Stimulated activated CD8-positive, alpha-beta memory T cell treated with anti-CD3 and anti-CD28 coated beads, Interleukin-4, amount 100 ng/mL, for 48 hours (primary cell): ENCODE data around the gene CREB3L2.

Experiments used
- DNase-seq: peaks from one replicate; pipeline ENCODE4 v3.0.0-alpha.2; 2020

Gene CREB3L2

GRCh38 chr7:138009350-138009653, 7.4 kb upstream of the CREB3L2 start:
- DNase-seq = no peak

DNA sequence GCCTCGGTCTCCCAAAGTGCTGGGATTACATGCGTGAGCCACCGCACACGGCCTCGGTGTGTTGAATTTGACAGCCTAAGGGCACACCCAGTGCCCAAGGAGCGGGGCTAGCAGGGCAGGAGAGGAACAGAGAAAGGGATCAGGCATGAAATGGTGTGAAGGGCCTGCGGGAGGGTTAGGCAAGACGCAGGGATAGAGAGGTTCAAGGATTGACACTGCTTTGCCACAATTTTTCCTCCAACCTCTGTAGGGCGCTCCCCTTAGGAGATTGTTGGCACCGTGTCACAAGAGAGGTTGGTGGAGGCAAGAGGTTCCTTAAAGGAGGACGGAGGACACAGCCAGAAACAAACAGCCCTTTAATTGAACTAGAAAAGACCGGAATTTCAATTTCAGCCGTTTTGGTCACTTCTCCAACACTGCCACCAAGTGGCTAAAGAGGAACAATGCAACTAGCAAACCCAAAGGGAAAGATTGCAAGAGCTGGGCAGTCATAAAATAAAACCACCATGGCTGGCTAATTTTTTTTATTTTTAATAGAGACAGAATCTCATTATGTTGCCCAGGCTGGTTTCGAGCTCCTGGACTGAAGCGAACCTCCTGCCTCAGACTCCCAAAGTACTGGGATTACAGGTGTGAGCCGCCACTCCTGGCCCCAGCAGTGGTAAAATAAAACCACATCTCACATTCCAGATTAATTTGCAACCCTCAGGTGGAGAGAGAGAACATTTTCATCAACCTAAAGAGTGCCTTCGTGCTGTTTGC, 6.9 kb upstream of the CREB3L2 start:
- DNase-seq = peak; percentile 35

- no peak for DNase-seq
These were observed 6.2 kb upstream of the CREB3L2 start for GRCh38 chr7:138008019-138008587.

DNA sequence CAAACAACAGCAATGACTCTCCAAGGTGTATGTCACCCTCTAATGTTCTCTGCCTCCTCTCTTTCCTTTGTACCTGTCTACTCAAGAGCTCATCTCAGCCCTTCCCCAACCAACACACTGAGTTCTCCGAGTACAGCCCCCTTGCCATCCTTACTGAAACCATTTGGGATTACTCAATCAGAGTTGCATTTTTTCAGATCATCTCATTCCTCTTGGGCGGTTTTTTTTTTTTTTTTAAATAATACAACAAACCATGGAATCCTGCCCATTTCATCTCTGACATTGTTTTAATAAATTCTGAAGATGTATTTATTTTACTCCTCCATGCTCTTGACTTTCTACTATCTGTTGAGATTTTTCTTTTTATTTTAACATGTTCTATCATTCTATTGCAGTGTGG, 4.2 kb upstream of the CREB3L2 start:
- no peak for DNase-seq

- DNase-seq = no peak
These were observed 3.0 kb upstream of the CREB3L2 start for GRCh38 chr7:138004936-138005335.

- DNase-seq = no peak
These were observed 2.2 kb upstream of the CREB3L2 start for GRCh38 chr7:138004046-138004445.

DNA sequence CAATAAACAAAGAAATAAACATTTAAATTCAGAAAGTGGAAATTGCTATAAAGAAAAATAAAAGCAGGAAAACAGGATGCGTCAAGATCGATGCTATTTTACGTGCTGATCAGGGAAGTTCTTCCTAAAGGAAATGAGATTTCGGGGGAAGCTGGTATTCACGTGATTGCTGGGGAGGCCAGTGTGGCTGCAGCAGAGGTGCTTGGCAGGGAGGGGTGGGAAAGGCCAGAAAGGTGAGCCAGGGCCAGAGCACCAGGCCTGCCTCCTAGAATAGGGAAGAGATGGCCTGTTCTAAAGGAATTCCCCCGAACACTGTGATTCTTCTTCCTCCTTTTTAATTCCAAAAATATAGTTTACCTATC, 923 bp upstream of the CREB3L2 start:
- no peak for DNase-seq

- peak; percentile 97 for DNase-seq
These were observed 376 bp upstream of the CREB3L2 start for GRCh38 chr7:138002096-138002827.

- DNase-seq = no peak
These were observed 1.7 kb downstream of the CREB3L2 start for GRCh38 chr7:138000081-138000701.

GRCh38 chr7:137999496-138000080, 2.3 kb downstream of the CREB3L2 start:
- no peak for DNase-seq

- DNase-seq = no peak
These were observed 3.6 kb downstream of the CREB3L2 start for GRCh38 chr7:137998250-137998649.

DNA sequence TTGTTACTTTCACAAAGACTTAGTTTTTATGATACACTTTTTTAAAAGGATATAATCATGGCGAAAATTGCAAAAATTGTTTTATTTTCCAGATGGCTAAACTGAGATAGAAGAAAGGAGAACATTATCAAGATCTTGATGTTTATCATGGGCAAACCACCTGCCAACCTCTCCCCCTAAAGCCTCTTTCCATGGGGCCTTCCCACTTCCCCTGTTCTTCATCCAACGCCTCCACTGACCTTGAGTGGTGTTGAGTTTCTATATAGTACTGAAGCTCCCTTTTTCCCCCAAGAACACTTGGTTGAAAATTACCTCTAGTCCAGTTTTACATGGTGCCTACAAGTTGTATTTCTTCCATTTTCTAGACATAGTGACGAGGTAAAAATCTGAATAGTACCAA, 5.0 kb downstream of the CREB3L2 start:
- no peak for DNase-seq

DNA sequence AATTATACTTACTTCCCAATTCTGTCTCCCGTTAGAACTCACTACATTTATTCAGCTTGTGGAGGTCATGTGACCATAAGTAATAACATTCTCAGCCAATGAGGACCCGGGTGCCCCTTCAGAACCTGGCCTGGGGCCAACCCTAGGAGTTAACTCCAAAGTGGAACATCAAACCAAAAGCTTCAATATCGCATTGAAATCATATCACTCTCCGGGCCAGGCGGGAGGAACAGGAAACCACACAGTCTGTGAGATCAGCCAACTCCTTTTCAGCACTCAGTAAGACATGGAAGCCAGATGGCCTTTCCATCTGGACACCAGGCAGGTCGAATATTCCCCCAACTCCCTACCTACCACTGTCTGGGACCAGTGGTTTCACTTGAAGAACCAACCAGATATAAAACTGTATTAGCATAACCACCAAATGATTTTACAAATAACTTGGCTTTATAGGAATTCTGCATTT, 5.5 kb downstream of the CREB3L2 start:
- DNase-seq = no peak

- no peak for DNase-seq
These were observed 7.7 kb downstream of the CREB3L2 start for GRCh38 chr7:137994216-137994615.

DNA sequence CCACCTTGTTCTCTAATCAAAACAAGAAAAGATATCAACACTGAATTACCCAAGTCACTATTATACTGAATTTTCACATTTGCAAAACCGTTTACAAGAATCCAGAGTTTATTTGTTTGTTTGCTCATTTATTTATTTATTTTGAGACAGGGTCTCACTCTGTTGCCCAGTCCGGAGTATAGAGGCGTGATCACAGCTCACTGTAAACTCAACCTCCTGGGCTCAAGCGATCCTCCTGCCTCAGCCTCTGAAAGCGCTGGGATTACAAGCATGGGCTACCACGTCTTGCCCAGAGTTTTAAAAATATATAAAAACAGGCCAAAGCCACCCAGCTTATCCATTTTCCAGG, 8.5 kb downstream of the CREB3L2 start:
- DNase-seq = no peak

DNA sequence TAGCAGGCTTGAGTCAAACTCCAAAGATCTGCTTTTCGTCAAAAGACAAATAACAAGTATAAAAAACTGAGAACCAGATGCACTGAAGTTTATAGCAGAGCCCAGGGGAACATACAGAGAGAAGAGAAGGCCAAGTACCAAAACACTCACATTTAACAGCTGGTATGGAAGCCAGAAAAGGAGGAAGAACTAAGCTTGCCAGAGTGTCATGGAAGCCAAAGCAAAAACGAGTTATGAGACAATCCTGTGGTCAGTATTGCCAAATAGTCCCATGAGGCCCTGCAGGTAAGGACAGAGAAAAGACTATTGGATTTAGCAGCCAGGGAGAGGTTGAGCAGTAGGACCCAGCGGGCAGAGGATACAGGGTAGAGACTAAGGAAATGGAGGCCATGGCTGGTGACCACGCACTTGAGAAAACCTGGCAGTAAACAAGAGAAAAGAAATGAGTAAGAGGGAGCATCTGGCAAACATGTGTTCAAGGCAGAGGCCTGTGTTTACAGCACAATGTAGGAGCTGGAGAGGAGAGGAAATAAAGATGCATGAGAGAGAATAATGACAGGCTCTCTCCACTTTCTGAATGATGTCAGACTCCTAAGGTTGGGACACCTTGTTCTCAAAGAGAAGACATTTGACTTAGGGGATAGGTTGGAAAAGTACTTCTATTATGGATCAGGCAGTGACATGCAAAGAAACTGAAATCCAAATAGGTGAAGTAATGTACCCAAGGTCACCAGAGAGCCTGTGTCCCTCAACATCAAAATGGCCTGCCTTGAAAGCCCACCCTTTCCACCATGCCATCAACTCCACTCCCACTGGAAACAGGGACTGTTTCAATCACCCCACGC, 9.1 kb downstream of the CREB3L2 start:
- DNase-seq = no peak

DNA sequence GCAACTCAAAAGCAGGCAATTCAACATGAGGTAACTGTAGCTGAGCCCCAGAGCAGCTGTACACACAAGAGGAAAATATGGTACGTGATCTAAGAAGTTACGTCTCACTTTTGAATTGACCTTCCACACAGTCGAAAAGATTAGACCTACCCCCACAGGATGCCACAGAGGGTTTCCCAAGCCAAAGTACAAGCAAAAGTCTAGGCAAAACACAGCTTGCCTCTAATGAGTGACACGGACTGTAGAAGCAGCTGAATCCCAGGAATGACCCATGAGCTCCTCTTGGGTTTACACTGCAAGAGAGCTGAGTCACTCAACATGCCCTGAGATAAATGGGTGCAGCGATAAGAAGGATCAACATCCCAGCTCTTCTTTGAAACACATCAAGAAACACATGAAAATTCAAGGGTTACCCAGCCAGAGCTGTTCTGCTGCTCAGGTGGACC, 9.8 kb downstream of the CREB3L2 start:
- no peak for DNase-seq

GRCh38 chr7:137990251-137990941, 11.5 kb downstream of the CREB3L2 start:
- DNase-seq = no peak

DNA sequence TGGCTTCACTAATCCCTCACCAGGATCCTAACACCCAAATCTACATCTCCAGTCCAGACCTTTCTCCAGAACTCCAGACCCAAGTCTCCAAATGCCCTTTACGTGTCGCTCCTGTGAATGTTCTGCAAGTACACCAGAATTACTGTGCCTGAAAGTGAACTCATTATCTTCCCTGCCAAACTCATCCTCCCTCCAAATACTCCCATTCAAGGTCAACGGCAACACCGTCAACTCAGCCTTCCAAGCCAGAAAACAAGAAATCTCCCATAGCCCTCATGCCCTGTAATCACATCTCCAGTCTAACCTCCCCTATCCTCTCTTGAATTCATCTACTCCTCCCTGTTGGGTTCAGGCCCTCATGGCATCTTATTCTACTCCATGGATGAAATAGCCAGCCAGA, 12.3 kb downstream of the CREB3L2 start:
- no peak for DNase-seq

- no peak for DNase-seq
These were observed 12.8 kb downstream of the CREB3L2 start for GRCh38 chr7:137989094-137989493.

GRCh38 chr7:137987968-137988367, 13.9 kb downstream of the CREB3L2 start:
- no peak for DNase-seq

DNA sequence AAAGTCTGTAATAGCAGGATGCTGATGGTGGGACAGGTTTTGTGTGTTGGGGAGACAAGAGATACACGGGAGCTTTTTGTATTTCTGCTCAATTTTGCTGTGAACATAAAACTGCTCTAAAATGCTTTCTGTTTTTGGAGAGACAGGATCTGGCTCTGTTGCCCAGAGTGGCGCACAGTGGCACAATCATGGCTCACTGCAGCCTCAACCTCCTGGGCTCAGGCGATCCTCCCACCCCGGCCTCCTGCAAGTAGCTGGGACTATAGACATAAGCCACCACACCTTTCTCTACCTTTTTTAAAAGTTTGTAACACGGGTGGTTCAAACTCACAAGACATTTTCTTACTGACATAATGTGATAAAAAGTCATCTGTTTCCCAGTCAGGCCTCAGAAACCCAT, 14.3 kb downstream of the CREB3L2 start:
- DNase-seq = no peak
